K562 (cell line): Measurements from ENCODE around the gene COA7. TPM values are rescaled to one million over a fixed set of nuclear protein-coding genes. Genes with fewer than 3 reads are reported as not detected.

Source experiments
- CBX2 ChIP-seq: fragments of 200-600 bp; sonication (generic); IDR thresholded peaks from one replicate; pipeline ENCODE4 v1.6.1; 2012; ENCODE audit warnings: mild to moderate bottlenecking, low read length, inconsistent platforms; ENCODE audit not compliant: insufficient read depth, poor library complexity, severe bottlenecking
- GTF2F1 ChIP-seq: IDR thresholded peaks from 2 replicates; pipeline ENCODE4 v1.6.1; 2011; ENCODE audit warnings: low read depth, low read length, improper control_type of control experiment
- HIVEP1 ChIP-seq: fragments of 250-450 bp; sonication (Bioruptor Pico); IDR thresholded peaks from 2 replicates; pipeline ENCODE4 v1.4.0; 2020; ENCODE audit warnings: mild to moderate bottlenecking
- MAFG ChIP-seq: fragments of 450-650 bp; conservative IDR thresholded peaks from 2 replicates; pipeline ENCODE4 v1.6.1; 2016; ENCODE audit warnings: missing genetic modification characterization, missing compliant biosample characterization
- MAFK ChIP-seq: IDR thresholded peaks from 2 replicates; pipeline ENCODE4 v1.6.1; 2011; ENCODE audit warnings: low read length, improper control_type of control experiment
- MED1 ChIP-seq: sonication (generic); formaldehyde crosslinking; IDR thresholded peaks from 2 replicates; pipeline ENCODE4 v1.8.1; 2023; ENCODE audit warnings: missing genetic modification reagents, borderline replicate concordance
- RAD21 ChIP-seq, 2 experiments: fragments of 250-450 bp in 1 of 2; fragments of 450-650 bp in 1 of 2; sonication (Bioruptor Pico) in 1 of 2; formaldehyde crosslinking in 1 of 2; IDR thresholded peaks in 1 of 2; conservative IDR thresholded peaks in 1 of 2; 2 replicates each; pipeline versions ENCODE4 v1.4.0 to v1.8.0; 2020 to 2022; ENCODE audit warnings: mild to moderate bottlenecking in 2 of 2, moderate library complexity in 1 of 2
- RBBP5 ChIP-seq: fragments of 200-600 bp; sonication (generic); IDR thresholded peaks from 2 replicates; pipeline ENCODE4 v1.6.1; 2012; ENCODE audit warnings: borderline replicate concordance, mild to moderate bottlenecking, low read length, control low read depth, inconsistent platforms; ENCODE audit not compliant: insufficient read depth, poor library complexity, severe bottlenecking
- RBM25 ChIP-seq: fragments of 200-400 bp; formaldehyde crosslinking; IDR thresholded peaks from 2 replicates; pipeline ENCODE4 v1.6.1; 2018; ENCODE audit warnings: low read length, low read depth, moderate library complexity; ENCODE audit not compliant: severe bottlenecking
- SAFB ChIP-seq: fragments of 200-400 bp; formaldehyde crosslinking; IDR thresholded peaks from 2 replicates; pipeline ENCODE4 v1.6.1; 2017; ENCODE audit warnings: low read depth, low read length, borderline replicate concordance
- SMAD2 ChIP-seq: fragments of 150-350 bp; IDR thresholded peaks from 2 replicates; pipeline ENCODE4 v1.6.1; 2014; ENCODE audit warnings: low read depth, mild to moderate bottlenecking, low read length
- SMARCB1 ChIP-seq: IDR thresholded peaks from 2 replicates; pipeline ENCODE4 v1.6.1; 2011; ENCODE audit warnings: improper control_type of control experiment, low read depth; ENCODE audit not compliant: insufficient read length
- ZBTB8A ChIP-seq: fragments of 450-650 bp; IDR thresholded peaks from 2 replicates; pipeline ENCODE4 v1.6.1; 2018; ENCODE audit warnings: mild to moderate bottlenecking, moderate library complexity; ENCODE audit not compliant: partially characterized antibody
- ZNF445 ChIP-seq: fragments of 250-450 bp; sonication (Bioruptor Pico); IDR thresholded peaks from 2 replicates; pipeline ENCODE4 v1.4.0; 2020; ENCODE audit warnings: low read depth, mild to moderate bottlenecking, moderate library complexity
- ZNF77 ChIP-seq: fragments of 250-450 bp; sonication (Bioruptor Pico); IDR thresholded peaks from 2 replicates; pipeline ENCODE4 v1.5.0; 2020
- ZNF830 ChIP-seq: fragments of 250-450 bp; sonication (Bioruptor Pico); IDR thresholded peaks from 2 replicates; pipeline ENCODE4 v1.5.0; 2021; ENCODE audit warnings: mild to moderate bottlenecking
- polyA plus RNA-seq, 8 experiments: library from polyadenylated mRNA; depleted of rRNA in 4 of 8; stranded (reverse) in 5 of 8; unstranded in 3 of 8; fragments of >200 nt; fragmentation: Nextera tagmentation in 2 of 8; fragmentation: Illumina TruSeq in 1 of 8; extraction: Ambion mirVana in 2 of 8; extraction: Trizol in 1 of 8; gene quantifications; 2 replicates each; pipeline versions ENCODE4 v1.2.1 to v1.2.3, GENCODE V29; 2011 to 2014; ENCODE audit warnings: inconsistent platforms in 1 of 8, missing spikeins in 1 of 8
- total RNA-seq, 7 experiments: library from RNA; depleted of rRNA in 6 of 7; stranded (reverse); fragments of >200 nt in 6 of 7; fragmentation: Illumina TruSeq in 2 of 7; extraction: Trizol in 2 of 7; gene quantifications; 2 replicates each; pipeline versions ENCODE4 v1.2.1 to v1.2.3, GENCODE V29; 2011 to 2021; ENCODE audit warnings: low replicate concordance in 1 of 7
- TF ChIP-seq, protein P1 (sequence below), 2 experiments: fragments of 150-350 bp in 1 of 2; IDR thresholded peaks; 2 replicates each; pipeline ENCODE4 v1.6.1; 2012 to 2016; ENCODE audit warnings: low read depth in 2 of 2, low read length in 2 of 2, mild to moderate bottlenecking in 1 of 2, moderate library complexity in 1 of 2
- TF ChIP-seq, protein P2 (sequence below): fragments of 250-450 bp; sonication (Bioruptor Pico); IDR thresholded peaks from 2 replicates; pipeline ENCODE4 v1.8.0; 2022; ENCODE audit warnings: moderate library complexity, mild to moderate bottlenecking, inconsistent platforms

The COA7 gene
- total and polyA plus RNA-seq, 9 of the 15 experiments (the other 6 are each of a cell fraction or from before 2014, with no cell fraction given): 19.4 to 82.8 (median 51.0) TPM

DNA sequence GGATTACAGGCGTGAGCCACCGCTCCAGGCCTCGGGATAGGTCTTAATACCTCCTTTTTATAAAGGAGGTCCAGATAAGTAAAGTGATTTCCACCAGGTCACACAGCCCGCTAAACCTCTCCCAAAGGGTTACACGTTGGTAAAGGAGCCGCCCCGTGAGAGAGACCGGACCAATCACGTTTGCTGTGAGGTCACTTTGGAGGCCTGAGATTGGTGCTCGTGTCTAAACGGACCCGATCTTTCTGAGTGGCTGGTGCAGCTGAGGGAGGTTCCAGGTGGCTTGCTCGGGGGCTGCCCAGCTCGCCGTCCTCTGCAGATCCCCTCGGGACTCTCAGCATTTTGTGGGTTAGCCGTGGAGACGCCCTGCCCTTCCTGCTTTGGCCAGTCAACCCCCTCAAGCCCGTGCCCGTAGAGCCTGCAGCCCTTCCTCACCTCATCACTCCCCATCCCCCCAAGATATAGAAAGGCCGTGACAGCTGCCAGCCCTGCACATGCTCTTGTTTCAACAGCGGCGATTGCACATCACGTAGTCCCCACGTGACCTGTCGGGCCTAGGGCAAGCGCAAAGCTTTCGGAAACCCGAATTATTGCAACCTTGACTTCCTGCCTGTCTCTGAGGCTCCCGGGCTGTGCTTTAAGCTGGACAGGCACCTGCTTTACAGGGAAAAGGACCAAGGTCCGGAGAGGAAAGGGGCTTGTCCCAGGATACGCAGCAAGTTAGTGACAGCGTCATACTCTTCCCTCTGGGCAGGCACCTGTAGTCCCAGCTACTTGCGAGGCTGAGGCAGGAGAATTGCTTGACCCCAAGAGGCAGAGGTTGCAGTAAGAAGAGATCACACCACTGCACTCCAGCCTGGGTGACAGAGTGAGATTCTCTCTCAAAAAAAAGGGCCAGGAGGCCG lies 5.0 kb upstream of the COA7 start (continued):
- TF ChIP-seq MED1 (no peak), SMAD2 (no peak), RAD21 (CRISPR knock-in tag; conservative IDR thresholded peaks at IDR 0.05 in 1 of 2, IDR thresholded peaks at IDR 0.05 in 1 of 2) (no peak), HIVEP1 (CRISPR knock-in tag) (no peak), MAFK (no peak), SAFB (no peak), GTF2F1 (no peak), ZNF77 (CRISPR knock-in tag) (no peak), ZBTB8A (no peak), ZNF445 (CRISPR knock-in tag) (no peak), SMARCB1 (no peak), ZNF830 (0 out of 2 replicates have a peak, but pooled peaks have one; percentile 24), RBM25 (peak; percentile 90), RBBP5 (peak; percentile 25), CBX2 (no peak), MAFG (tag) (no peak)
- TF ChIP-seq, protein P1, sequence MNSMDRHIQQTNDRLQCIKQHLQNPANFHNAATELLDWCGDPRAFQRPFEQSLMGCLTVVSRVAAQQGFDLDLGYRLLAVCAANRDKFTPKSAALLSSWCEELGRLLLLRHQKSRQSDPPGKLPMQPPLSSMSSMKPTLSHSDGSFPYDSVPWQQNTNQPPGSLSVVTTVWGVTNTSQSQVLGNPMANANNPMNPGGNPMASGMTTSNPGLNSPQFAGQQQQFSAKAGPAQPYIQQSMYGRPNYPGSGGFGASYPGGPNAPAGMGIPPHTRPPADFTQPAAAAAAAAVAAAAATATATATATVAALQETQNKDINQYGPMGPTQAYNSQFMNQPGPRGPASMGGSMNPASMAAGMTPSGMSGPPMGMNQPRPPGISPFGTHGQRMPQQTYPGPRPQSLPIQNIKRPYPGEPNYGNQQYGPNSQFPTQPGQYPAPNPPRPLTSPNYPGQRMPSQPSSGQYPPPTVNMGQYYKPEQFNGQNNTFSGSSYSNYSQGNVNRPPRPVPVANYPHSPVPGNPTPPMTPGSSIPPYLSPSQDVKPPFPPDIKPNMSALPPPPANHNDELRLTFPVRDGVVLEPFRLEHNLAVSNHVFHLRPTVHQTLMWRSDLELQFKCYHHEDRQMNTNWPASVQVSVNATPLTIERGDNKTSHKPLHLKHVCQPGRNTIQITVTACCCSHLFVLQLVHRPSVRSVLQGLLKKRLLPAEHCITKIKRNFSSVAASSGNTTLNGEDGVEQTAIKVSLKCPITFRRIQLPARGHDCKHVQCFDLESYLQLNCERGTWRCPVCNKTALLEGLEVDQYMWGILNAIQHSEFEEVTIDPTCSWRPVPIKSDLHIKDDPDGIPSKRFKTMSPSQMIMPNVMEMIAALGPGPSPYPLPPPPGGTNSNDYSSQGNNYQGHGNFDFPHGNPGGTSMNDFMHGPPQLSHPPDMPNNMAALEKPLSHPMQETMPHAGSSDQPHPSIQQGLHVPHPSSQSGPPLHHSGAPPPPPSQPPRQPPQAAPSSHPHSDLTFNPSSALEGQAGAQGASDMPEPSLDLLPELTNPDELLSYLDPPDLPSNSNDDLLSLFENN (IDR thresholded peaks at IDR 0.05; ENCODE audit: low read depth in 2 of 2, low read length in 2 of 2): no peak
- TF ChIP-seq, protein P2, sequence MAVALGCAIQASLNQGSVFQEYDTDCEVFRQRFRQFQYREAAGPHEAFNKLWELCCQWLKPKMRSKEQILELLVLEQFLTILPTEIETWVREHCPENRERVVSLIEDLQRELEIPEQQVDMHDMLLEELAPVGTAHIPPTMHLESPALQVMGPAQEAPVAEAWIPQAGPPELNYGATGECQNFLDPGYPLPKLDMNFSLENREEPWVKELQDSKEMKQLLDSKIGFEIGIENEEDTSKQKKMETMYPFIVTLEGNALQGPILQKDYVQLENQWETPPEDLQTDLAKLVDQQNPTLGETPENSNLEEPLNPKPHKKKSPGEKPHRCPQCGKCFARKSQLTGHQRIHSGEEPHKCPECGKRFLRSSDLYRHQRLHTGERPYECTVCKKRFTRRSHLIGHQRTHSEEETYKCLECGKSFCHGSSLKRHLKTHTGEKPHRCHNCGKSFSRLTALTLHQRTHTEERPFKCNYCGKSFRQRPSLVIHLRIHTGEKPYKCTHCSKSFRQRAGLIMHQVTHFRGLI: 0 out of 2 replicates have a peak, but pooled peaks have one; percentile 15
